Activated effector memory CD4-positive, alpha-beta T cell treated with anti-CD3 and anti-CD28 coated beads, Interleukin-2, amount 50 U/mL, for 16 hours (primary cell): ENCODE data around the gene ZFP36L1.

Experiments
- DNase-seq: peaks from one replicate; pipeline ENCODE4 v3.0.0-alpha.2; 2020

Gene ZFP36L1

GRCh38 chr14:68761391-68761790, 31.5 kb downstream of the ZFP36L1 start:
- DNase-seq, result peak; percentile 56

- DNase-seq, result no peak
These were observed 32.1 kb downstream of the ZFP36L1 start for GRCh38 chr14:68760761-68761160.

GRCh38 chr14:68759937-68760336, 32.9 kb downstream of the ZFP36L1 start:
- peak; percentile 33 for DNase-seq

- peak; percentile 21 for DNase-seq
These were observed 33.8 kb downstream of the ZFP36L1 start for GRCh38 chr14:68759017-68759560.

GRCh38 chr14:68758301-68758700, 34.6 kb downstream of the ZFP36L1 start:
- no peak for DNase-seq

GRCh38 chr14:68757618-68758081, 35.2 kb downstream of the ZFP36L1 start:
- DNase-seq, result peak; percentile 28

- peak; percentile 45 for DNase-seq
These were observed 36.1 kb downstream of the ZFP36L1 start for GRCh38 chr14:68756734-68757133.

GRCh38 chr14:68756000-68756481, 36.8 kb downstream of the ZFP36L1 start:
- DNase-seq, result peak; percentile 53

GRCh38 chr14:68755016-68755353, 37.9 kb downstream of the ZFP36L1 start:
- DNase-seq, result no peak

- no peak for DNase-seq
These were observed 39.2 kb downstream of the ZFP36L1 start for GRCh38 chr14:68753690-68754089.

GRCh38 chr14:68752271-68753006, 40.4 kb downstream of the ZFP36L1 start:
- DNase-seq, result no peak

GRCh38 chr14:68749487-68750475, 43.1 kb downstream of the ZFP36L1 start:
- no peak for DNase-seq

GRCh38 chr14:68748691-68749090, 44.2 kb downstream of the ZFP36L1 start:
- DNase-seq, result peak; percentile 5

- no peak for DNase-seq
These were observed 44.6 kb downstream of the ZFP36L1 start for GRCh38 chr14:68748260-68748659.

GRCh38 chr14:68747393-68747792, 45.5 kb downstream of the ZFP36L1 start:
- DNase-seq, result no peak

GRCh38 chr14:68744613-68745012, 48.3 kb downstream of the ZFP36L1 start:
- no peak for DNase-seq

- no peak for DNase-seq
These were observed 50.9 kb downstream of the ZFP36L1 start for GRCh38 chr14:68741839-68742470.

- DNase-seq, result no peak
These were observed 51.4 kb downstream of the ZFP36L1 start for GRCh38 chr14:68741477-68741791.

- DNase-seq, result no peak
These were observed 51.9 kb downstream of the ZFP36L1 start for GRCh38 chr14:68740788-68741476.

- no peak for DNase-seq
These were observed 53.2 kb downstream of the ZFP36L1 start for GRCh38 chr14:68739701-68740100.

GRCh38 chr14:68738559-68738958, 54.3 kb downstream of the ZFP36L1 start:
- no peak for DNase-seq
